WTC11 (cell line): ENCODE measurements around the gene SARS1.

Experiments used
- CREB1 ChIP-seq: sonication (generic); formaldehyde crosslinking; IDR thresholded peaks from 2 replicates; pipeline ENCODE4 v1.8.0; 2023; ENCODE audit warnings: mild to moderate bottlenecking, missing genetic modification reagents
- CTCF ChIP-seq: fragments of 200-600 bp; IDR thresholded peaks from 2 replicates; pipeline ENCODE4 v1.8.0; 2022; ENCODE audit warnings: antibody characterized with exemption
- ZNF512 ChIP-seq: sonication (generic); formaldehyde crosslinking; IDR thresholded peaks from 2 replicates; pipeline ENCODE4 v1.8.1; 2022; ENCODE audit warnings: missing genetic modification reagents, borderline replicate concordance

- no peak for TF ChIP-seq CTCF
- no peak for TF ChIP-seq ZNF512 (CRISPR knock-in tag)
- no peak for TF ChIP-seq CREB1 (CRISPR knock-in tag)
Measured at GRCh38 chr1:109218516-109218915, 4.8 kb downstream of the SARS1 start.
